Adipose tissue (tissue), 3 donors: ENCODE results near the gene DEPDC7. TPM values are rescaled to one million over a fixed set of nuclear protein-coding genes. Genes with fewer than 3 reads are reported as not detected.
"Not testable (repeated sequence)": the region's sequence is repeated elsewhere in the genome, so short reads cannot be mapped to it uniquely, and the experiment has no call there.

ENCODE experiments used
- H3K27ac ChIP-seq: one replicate; pipeline ENCODE4 v1.5.1; 2013; ENCODE audit warnings: low read depth, low read length
- WGBS, 3 donors: extraction: QIAGEN DNeasy Blood & Tissue Kit; methylation state at CpG; one replicate each; pipeline ENCODE4 v1.1.7; 2013; 5-methylcytosine and 5-hydroxymethylcytosine counted together
- polyA plus RNA-seq, 3 donors: library from polyadenylated mRNA; stranded (reverse); fragments of 200-250 nt; gene quantifications; one replicate each; pipeline ENCODE4 v1.2.3, GENCODE V29; 2013
- donor health status: healthy with polysubstance abuse.
- donor health status: Bipolar disorder and iron deficiency.
- donor health status: healthy.

DEPDC7 gene
- 1 to 10 TPM in 2 of 3 donors, under 1 TPM in 1; 0.48 to 2.2 (median 1.6) TPM for polyA plus RNA-seq

GRCh38 chr11:33015621-33016551, at the start of gene DEPDC7:
TSS of gene DEPDC7 (plus strand) at chr11:33015878. CDS start at chr11:33015956, 78 bp downstream.
- no peak within 1 kb of the TSS for H3K27ac ChIP-seq
- WGBS, 3 donors: 2 to 4% (median 4%) methylated on average over 79 to 89 of the region's 89 CpGs

GRCh38 chr11:32968541-32968940, 47.1 kb upstream of the DEPDC7 start:
- no peak overlapping the region for H3K27ac ChIP-seq
- 69 to 87% (median 75%) methylated on average over 1 of the region's 1 CpG for WGBS, 3 donors

- H3K27ac ChIP-seq: not testable (repeated sequence)
- 97 to 99% (median 98%) methylated on average over 3 of the region's 3 CpGs for WGBS, 3 donors
These were observed 43.4 kb upstream of the DEPDC7 start for GRCh38 chr11:32972233-32972632.

GRCh38 chr11:32972781-32973180, 42.9 kb upstream of the DEPDC7 start:
- 90 to 92% (median 91%) methylated on average over 3 of the region's 3 CpGs for WGBS, 3 donors
- H3K27ac ChIP-seq: no peak overlapping the region

- 81 to 90% (median 82%) methylated on average over 2 of the region's 2 CpGs for WGBS, 3 donors
- no peak overlapping the region for H3K27ac ChIP-seq
These were observed 33.1 kb upstream of the DEPDC7 start for GRCh38 chr11:32982626-32983025.

- H3K27ac ChIP-seq: no peak overlapping the region
- WGBS, 3 donors: 91 to 97% (median 94%) methylated on average over 2 of the region's 2 CpGs
These were observed 32.2 kb upstream of the DEPDC7 start for GRCh38 chr11:32983506-32983905.

- 96 to 100% (median 97%) methylated on average over 5 of the region's 5 CpGs for WGBS, 3 donors
- no peak overlapping the region for H3K27ac ChIP-seq
These were observed 30.1 kb upstream of the DEPDC7 start for GRCh38 chr11:32985600-32985999.

GRCh38 chr11:32987851-32988250, 27.8 kb upstream of the DEPDC7 start:
- 48 to 90% (median 85%) methylated on average over 8 of the region's 8 CpGs for WGBS, 3 donors
- no peak overlapping the region for H3K27ac ChIP-seq

- 0 to 100% (median 33%) methylated on average over 1 of the region's 1 CpG for WGBS, 3 donors
- no peak overlapping the region for H3K27ac ChIP-seq
These were observed 25.2 kb upstream of the DEPDC7 start for GRCh38 chr11:32990481-32990880.

- no peak overlapping the region for H3K27ac ChIP-seq
- 88 to 90% (median 90%) methylated on average over 3 of the region's 3 CpGs for WGBS, 3 donors
These were observed 24.3 kb upstream of the DEPDC7 start for GRCh38 chr11:32991427-32991826.

GRCh38 chr11:32991898-32992297, 23.8 kb upstream of the DEPDC7 start:
- no peak overlapping the region for H3K27ac ChIP-seq

GRCh38 chr11:33000181-33000580, 15.5 kb upstream of the DEPDC7 start:
- no peak overlapping the region for H3K27ac ChIP-seq

- H3K27ac ChIP-seq: no peak overlapping the region
- WGBS, 3 donors: 77 to 99% (median 89%) methylated on average over 6 of the region's 6 CpGs
These were observed 14.4 kb upstream of the DEPDC7 start for GRCh38 chr11:33001281-33001680.

GRCh38 chr11:33001751-33002542, 13.7 kb upstream of the DEPDC7 start:
- WGBS, 3 donors: 74 to 88% (median 80%) methylated on average over 8 of the region's 8 CpGs

GRCh38 chr11:33005175-33005574, 10.5 kb upstream of the DEPDC7 start:
- 49 to 63% (median 59%) methylated on average over 2 of the region's 2 CpGs for WGBS, 3 donors
- no peak overlapping the region for H3K27ac ChIP-seq

More at GRCh38 chr11:33001751-33002542, 13.7 kb upstream of the DEPDC7 start:
- no peak overlapping the region for H3K27ac ChIP-seq

- H3K27ac ChIP-seq: no peak overlapping the region
These were observed 9.7 kb upstream of the DEPDC7 start for GRCh38 chr11:33006010-33006409.

GRCh38 chr11:33013755-33014154, 1.9 kb upstream of the DEPDC7 start:
- no peak overlapping the region for H3K27ac ChIP-seq
- 33 to 65% (median 41%) methylated on average over 1 of the region's 1 CpG for WGBS, 3 donors

GRCh38 chr11:33016654-33017053, 976 bp downstream of the DEPDC7 start:
- 42 to 58% (median 48%) methylated on average over 4 of the region's 4 CpGs for WGBS, 3 donors
- no peak overlapping the region for H3K27ac ChIP-seq

- 37 to 92% (median 83%) methylated on average over 9 of the region's 9 CpGs for WGBS, 3 donors
- no peak overlapping the region for H3K27ac ChIP-seq
These were observed 1.8 kb downstream of the DEPDC7 start for GRCh38 chr11:33017478-33017877.
